Ishikawa (cell line): ENCODE results near the gene ENG.

Experiments
- CEBPB ChIP-seq: IDR thresholded peaks from 2 replicates; pipeline ENCODE4 v1.6.1; 2012
- CREB1 ChIP-seq: IDR thresholded peaks from 2 replicates; pipeline ENCODE4 v1.6.1; 2012; ENCODE audit warnings: low read depth
- EGR1 ChIP-seq: IDR thresholded peaks from 2 replicates; pipeline ENCODE4 v1.6.1; 2012
- TAF1 ChIP-seq: IDR thresholded peaks from 2 replicates; pipeline ENCODE4 v1.6.1; 2012; ENCODE audit warnings: low read depth, mild to moderate bottlenecking
- TCF12 ChIP-seq: IDR thresholded peaks from 2 replicates; pipeline ENCODE4 v1.6.1; 2012; ENCODE audit warnings: low read depth
- TEAD4 ChIP-seq: IDR thresholded peaks from 2 replicates; pipeline ENCODE4 v1.6.1; 2012
- YY1 ChIP-seq: IDR thresholded peaks from 2 replicates; pipeline ENCODE4 v1.6.1; 2012; ENCODE audit warnings: low read depth
- TF ChIP-seq, protein P1 (sequence below): IDR thresholded peaks from 2 replicates; pipeline ENCODE4 v1.6.1; 2012
- TF ChIP-seq, protein P2 (sequence below): IDR thresholded peaks from 2 replicates; pipeline ENCODE4 v1.6.1; 2012; ENCODE audit warnings: low read depth, mild to moderate bottlenecking

- no peak for TF ChIP-seq YY1
- no peak for TF ChIP-seq TEAD4
- peak; percentile 42; the same call in 1 of the 2 replicates for TF ChIP-seq EGR1
- TF ChIP-seq, protein P1, sequence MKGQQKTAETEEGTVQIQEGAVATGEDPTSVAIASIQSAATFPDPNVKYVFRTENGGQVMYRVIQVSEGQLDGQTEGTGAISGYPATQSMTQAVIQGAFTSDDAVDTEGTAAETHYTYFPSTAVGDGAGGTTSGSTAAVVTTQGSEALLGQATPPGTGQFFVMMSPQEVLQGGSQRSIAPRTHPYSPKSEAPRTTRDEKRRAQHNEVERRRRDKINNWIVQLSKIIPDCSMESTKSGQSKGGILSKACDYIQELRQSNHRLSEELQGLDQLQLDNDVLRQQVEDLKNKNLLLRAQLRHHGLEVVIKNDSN, result no peak
- TF ChIP-seq, protein P2, sequence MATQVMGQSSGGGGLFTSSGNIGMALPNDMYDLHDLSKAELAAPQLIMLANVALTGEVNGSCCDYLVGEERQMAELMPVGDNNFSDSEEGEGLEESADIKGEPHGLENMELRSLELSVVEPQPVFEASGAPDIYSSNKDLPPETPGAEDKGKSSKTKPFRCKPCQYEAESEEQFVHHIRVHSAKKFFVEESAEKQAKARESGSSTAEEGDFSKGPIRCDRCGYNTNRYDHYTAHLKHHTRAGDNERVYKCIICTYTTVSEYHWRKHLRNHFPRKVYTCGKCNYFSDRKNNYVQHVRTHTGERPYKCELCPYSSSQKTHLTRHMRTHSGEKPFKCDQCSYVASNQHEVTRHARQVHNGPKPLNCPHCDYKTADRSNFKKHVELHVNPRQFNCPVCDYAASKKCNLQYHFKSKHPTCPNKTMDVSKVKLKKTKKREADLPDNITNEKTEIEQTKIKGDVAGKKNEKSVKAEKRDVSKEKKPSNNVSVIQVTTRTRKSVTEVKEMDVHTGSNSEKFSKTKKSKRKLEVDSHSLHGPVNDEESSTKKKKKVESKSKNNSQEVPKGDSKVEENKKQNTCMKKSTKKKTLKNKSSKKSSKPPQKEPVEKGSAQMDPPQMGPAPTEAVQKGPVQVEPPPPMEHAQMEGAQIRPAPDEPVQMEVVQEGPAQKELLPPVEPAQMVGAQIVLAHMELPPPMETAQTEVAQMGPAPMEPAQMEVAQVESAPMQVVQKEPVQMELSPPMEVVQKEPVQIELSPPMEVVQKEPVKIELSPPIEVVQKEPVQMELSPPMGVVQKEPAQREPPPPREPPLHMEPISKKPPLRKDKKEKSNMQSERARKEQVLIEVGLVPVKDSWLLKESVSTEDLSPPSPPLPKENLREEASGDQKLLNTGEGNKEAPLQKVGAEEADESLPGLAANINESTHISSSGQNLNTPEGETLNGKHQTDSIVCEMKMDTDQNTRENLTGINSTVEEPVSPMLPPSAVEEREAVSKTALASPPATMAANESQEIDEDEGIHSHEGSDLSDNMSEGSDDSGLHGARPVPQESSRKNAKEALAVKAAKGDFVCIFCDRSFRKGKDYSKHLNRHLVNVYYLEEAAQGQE, result no peak
- TF ChIP-seq CEBPB, result no peak
- TF ChIP-seq TAF1, result 0 out of 2 replicates have a peak, but pooled peaks have one; percentile 31
- TF ChIP-seq TCF12, result no peak
- TF ChIP-seq CREB1, result no peak
Measured at GRCh38 chr9:127899128-127899943, 44.9 kb upstream of the ENG start, which contains the start of gene ST6GALNAC6.
